Epidermal melanocyte (primary cell): ENCODE measurements around the gene WDR86.

Experiments
- DNase-seq: peaks from one replicate; pipeline ENCODE4 v3.0.0; 2011; ENCODE audit warnings: low spot score; ENCODE audit not compliant: insufficient read length

WDR86 gene

DNA sequence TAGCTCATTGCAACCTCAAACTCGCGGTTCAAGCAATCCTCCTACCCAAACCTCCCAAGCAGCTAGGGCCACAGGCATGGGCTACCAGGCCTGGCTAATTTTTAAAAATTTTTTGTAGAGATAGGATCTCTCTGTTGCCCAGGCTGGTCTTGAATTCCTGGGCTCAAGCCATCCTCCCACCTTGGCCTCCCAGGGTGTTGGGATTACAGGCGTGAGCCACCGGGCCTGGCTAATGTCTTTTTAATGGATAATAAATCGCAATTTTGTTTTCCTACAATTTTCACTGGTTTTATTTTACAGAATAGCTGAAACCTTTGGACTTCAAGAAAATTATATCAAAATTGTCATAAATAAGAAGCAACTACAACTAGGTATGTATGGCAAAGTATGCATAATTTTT is 57.3 kb downstream of the WDR86 start:
- no peak for DNase-seq

DNA sequence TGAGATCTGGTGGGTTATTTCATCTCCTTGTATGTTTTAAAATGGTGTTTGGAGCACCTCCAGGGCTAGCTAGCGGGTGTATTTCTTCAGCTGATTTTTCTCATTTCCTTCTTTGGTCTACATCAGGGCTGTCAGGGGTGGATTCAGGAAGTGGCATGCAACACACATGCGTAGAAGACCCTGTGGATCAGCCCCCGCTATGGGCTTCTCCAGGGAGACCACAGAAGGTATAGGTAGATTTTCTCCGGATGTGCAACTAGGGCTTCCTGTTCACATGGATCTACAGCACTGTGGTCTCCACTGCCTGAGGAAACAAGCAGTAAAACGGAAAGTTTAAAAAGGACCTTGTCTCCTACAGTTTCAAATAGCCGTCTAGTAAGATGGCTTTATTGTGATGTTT is 57.9 kb downstream of the WDR86 start:
- no peak for DNase-seq

DNA sequence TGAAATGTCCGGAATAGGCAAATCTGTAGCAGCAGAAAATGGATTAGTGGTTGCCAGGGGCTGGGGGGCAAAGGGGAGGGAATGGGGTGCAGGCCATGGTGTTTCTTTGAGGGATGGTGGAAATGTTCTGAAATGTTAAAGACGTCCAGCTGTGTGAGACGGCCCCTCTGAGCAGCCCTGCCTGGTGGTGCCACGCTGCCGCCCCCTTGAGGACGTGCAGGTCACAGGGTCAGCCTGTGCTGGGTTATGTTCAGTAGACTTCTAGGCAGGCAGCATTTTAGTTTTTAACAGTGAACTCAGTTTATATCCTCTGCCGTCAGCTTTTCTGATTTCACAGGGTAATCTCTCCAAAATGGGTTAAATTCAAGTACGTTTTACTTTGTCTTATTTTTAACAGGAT is 58.8 kb downstream of the WDR86 start:
- no peak for DNase-seq

DNA sequence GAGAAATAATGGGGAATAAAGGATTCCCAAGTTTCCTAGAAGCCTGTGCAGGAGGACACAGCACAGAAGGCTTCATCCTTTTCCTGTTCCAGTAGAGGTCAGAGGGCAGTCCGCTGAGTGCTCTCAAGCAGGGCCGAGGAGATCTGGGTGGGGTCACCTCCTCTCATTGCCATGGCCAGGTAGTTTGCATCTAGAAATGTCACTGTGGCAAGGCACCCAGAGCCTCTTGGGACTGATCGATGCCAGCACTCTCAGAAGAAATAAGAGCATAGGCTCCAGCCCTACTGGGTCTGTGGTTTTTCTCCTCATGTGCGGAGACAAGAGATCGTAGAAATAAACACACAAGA is 60.4 kb downstream of the WDR86 start:
- DNase-seq = no peak

DNA sequence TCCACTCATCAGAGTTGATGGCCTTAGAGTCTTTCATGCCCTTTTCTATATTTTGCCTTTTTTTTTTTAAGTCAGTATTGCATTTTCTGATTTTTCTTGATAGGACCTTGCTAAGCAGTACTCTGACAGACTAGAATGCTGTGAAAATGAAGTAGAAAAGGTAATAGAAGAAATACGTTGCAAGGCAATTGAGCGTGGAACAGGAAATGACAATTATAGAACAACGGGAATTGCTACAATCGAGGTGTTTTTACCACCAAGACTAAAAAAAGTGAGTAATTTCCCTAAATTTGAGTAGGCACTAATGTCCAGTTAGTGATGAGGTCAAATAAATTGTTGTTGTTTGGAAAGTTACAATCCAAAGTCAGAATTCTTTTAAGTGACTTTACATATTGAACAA is 60.9 kb downstream of the WDR86 start:
- no peak for DNase-seq

DNA sequence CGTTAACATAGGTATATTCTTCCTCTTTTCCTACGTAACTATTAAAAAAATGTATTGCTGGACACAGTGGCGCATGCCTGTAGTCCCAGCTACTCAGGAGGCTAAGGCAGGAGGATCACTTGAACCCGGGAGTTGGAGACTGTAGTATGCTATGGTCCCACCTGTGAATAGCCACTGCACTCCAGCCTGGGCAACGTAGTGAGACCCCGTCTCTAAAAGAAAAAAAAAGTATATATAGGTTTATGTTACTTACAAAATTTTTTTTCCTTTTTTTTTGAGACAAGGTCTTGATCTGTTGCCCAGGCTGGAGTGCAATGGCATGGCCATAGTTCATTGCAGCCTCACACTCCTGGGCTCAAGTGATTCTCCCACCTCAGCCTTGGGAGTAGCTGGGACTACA is 62.6 kb downstream of the WDR86 start:
- no peak for DNase-seq

DNA sequence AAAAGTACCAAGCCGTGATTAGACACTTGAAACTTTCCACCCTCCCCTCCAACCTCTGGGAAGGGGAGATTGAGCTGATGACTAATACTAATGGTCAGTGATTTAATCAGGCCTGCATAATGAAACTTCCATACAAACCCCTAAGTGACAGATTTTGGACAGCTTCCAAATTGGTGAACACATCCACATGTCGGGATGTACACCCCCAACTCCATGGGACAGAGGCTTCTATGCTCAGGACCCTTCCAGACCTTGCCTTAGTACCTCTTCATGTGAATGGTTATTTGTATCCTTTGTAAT is 63.4 kb downstream of the WDR86 start:
- DNase-seq = no peak

DNA sequence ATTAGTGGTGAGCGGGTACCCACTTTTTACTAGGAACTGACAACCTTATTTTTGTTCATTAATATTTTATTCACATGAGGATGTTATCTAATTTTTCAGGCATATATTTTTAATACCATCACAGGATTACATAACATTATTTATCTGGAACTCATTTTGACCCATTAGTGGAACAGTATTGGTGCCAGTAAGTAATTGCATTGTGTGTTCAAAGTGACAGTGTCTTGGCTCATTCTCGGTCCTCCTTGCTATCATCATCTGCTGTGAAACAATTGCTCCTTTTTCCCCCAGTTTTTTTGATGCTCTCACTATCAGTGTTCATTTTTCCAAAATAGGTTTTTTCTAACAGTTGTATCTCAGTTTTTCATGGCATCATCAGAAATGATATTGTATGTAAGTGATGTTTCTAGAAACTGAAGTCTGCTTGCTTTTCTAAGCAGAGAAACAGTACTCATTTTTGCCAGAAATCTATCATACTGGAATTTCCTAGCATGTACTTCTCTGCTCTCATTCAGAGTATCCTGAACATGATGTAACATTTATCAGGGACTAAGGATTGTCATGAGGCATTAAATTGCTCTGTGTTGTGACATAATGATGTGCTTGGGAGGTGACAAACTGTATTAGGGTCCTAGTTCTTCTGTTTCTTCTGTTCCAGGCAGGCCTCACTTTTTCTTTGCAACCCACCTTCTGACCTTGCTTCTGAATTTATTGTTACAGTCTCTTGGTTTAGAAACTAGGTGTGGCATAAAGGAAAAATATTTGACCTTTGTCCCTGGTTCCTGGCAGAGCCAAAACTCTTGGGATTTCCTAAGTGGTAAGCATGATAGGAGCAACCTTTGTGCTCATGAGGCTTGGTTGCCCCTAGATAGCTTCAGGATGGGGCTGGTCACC is 64.0 kb downstream of the WDR86 start:
- DNase-seq = no peak

DNA sequence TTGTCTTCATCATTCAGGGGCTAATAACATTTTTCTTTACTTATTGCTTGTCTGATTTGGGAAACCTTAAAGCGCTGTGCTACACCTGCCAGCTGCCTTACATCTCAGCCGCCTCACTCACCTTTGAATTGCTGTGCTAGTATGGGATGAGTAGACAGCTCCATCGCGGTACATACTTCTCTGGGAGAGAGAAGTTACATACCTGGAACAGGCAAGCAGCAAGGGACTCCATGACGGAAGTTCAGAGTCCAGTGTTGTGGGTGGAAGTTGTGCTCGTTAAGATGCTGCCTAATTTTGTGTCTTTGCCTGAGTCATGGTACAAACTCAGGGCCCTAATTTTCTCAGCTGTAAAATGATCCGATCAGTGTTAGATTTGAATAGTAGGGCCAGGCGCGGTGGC is 66.3 kb downstream of the WDR86 start:
- no peak for DNase-seq

DNA sequence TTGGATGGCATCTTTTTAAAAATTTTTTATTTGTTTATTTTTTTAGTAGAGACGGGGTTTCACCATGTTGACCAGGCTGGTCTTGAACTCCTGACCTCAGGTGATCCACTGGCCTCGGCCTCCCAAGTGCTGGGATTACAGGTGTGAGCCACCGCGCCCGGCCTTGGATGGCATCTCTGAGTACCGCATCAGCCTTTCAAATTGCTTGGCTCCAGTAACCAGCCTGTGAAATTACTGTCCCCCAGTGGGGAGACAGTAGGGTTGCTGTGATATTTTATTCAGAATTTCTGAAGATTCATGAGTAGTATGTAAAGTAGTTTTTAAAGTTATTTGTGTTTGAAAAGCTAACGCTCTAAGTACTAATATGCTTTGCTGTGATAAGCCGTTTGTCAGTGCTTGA is 67.0 kb downstream of the WDR86 start:
- DNase-seq = no peak

DNA sequence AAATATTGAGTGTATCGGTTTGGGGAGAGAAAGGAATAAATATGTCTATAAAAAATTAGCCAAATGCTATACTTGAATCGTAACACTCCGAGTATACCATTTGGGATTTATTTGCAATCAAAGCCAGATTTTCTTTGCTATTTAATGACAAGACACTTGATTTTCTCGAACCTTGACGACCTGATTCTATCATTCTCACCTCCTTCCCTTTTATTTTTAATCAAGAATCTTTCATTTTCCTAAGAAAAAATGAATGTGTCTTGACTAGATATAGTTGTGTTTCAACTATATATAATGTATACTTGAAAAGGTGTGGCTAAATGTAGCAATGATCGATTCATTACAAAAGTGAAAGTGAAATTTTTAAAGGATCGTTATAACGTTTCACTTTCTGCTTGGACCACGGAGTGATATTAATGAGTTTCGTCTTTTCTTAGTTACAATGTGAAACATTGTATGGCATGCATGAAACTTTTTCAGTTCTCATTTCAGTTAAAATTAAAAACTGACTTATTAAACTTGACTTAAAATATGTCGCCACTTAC is 67.7 kb downstream of the WDR86 start:
- no peak for DNase-seq

DNA sequence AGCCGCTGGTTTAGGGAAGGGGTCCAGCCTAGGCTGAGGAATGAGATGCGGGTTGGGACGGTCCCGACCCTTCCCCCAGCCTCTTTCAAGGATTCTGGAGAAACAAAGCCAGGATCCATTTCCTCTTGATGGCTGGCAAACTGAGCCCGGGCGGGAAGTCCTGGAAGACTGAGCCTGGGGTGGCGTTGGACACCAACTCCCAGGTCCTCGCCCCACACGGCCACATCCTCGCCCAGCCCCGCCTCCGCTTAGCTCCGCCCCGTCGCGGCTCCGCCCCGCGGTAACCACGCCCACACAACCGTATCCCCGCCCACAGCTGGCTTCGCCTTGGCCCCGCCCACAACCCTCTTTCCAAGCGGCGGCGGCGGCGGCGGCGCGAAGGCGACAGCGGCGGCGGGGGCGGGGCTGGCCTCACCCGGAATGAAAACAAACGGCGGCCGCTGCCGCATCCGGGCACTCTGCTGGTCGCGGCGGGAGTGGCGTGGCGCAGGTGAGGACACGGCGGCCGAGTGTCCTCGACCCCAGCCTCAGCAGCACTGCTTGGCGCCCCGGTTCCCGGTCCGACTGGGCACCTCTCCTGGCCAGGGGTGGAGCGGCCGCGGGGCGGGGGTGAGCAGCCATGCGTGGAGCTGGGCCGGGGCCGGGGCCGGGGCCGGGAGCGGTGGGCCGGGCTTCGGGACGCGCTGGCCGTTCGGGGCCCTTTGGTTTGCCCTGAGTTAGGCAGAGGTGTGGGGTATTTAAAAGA is 68.3 kb downstream of the WDR86 start, which contains the start of gene NUB1:
Gene NUB1, plus strand, starts transcription at position 456 of the 745 bp plus-strand sequence. CDS start 3,538 bp downstream, outside the sequence.
- DNase-seq = peak; percentile 74

DNA sequence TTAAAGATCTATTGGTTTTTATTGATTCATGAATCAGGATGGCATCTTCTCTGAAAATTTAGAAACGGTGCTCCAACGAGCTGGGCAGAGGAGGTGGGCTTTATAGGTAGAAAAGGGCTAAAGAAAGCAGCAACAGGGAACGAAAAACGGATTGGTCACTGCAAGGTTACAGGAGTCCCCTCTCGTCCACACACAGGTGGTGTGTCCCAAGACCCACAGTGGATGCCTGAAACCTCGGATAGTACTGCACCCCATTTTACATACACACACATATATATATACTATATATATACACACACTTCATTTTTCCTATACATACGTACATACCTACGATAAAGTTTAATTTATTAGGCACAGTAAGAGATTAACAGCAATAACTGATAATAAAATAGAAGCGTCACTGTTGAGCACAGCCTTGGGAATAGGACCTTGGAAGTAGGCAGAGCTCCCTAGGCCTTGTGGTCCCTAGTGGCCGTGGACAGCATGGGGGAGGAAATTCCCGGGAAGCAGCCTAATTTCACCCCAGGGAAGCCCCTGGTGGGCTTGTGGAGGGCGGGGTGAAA is 69.0 kb downstream of the WDR86 start:
- no peak for DNase-seq

DNA sequence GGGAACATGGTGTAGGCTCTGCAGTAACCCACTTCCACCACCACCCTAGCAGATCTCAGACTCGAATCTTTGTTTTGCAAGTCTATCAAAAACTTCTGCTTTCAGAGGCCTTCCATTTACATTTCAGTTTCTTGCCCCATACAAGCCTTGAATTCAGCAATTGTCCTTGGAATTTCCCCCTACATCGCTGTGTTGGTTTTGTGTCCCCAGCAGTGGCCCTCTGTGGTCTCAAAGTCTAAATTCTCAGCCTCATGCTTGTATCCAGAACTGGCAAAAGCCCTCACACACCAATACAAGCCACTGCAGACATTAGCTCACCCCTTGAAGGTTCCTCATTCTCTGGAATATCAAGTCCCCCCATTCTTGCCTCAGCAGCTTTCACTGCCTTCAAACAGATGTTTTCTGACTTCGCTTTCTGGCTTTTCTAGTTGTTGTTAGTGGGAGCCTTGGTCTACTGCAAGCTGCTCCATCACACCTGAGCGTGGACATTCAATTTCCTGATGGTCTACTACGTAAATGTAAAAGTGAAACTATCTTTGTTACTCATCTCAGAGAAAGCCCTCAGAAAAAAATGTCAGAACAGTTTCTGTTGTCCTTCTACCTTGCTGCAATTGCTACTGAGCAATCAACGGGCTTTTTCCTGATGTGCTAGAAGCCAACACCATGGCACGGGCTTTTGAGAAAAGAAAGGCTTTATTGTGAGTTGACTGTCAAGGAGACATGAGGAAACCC is 70.0 kb downstream of the WDR86 start:
- no peak for DNase-seq

DNA sequence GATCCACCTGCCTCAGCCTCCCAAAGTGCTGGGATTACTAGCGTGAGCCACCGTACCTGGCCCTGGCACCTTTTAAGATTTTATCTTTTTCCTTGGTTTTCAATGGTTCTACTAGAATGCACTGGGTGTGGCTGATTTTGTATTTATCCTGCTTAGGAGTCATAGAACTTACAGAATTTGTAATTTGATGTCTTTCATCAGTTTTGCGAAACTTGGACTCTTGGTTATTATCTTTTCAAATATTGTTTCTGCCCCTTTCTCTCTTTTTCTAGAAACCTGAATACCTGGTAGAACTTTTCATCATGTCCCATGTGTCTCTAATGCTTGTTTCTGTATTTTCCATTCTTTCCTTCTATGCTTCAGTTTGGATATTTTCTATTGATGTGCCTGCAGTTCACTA is 71.0 kb downstream of the WDR86 start:
- DNase-seq = no peak

DNA sequence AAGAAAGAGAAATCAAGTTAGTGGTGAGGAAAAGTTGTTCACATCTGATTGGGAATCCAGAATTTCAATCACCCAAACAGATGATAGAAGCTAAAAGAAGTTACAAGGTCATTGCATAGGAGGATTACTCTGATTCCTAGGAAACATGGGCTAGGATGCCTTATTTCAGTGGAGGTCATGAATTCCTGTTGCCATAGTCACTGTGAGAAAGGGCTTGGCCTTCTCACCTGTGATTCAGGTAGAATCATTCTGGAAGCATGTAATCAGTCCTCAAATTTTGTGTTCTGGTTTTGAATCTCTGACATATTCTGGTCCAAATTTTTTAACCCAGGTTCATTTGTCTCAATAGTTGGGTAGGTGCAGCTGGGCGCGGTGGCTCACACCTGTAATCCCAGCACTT is 72.5 kb downstream of the WDR86 start:
- DNase-seq = no peak

DNA sequence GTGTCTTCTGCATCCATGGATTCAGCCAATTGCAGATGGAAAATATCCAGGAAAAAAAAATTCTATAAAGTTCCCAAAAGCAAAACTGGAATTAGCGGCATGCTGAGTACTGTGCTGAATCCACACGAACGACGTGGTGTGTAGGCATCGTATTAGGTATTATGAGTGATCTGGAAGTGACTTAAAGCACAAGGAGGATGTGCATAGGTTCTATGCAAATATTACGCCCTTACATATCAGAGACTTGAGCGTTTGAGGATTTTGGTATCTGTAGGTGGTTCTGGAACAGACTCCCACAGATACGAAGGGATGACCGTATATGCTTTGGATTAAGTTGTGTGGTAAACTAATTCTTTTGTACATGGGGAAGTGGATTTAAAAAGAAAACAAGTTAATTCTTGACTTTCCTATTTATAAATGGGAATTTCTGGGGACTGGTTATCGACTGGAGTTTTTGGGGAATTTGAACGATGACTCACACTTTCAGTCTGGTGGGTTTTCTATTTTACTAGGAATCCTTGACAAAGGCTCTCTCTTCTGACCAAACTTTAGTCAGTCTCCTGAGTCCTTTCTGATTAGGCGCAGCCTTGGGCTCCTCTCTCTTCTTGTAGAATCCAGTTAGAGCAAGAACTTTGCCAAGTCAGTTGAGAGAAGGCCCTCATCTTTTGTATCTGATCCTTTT is 73.7 kb downstream of the WDR86 start:
- DNase-seq = no peak

DNA sequence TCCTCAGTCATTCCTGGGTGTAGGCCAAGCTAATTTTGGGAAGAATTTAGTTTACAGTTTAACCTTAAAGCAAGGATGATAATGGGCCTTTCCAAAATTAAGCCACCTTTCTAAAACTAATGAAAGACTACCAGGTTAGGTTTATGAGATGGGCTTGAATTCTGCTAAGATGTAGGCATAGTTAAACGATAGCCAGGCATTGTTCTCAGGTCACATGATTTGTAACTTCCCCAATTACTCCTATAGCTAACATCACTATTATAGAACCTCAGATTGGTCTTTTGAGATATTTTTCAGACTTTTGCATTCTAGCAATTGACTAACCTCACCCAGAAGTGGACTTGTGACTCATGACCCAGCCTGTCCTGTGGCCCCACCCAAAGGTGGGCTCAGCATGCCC is 75.2 kb downstream of the WDR86 start:
- DNase-seq = no peak
